Uterus (tissue), 2 donors: ENCODE measurements around the gene GTF2A1.

Source experiments
- POLR2A ChIP-seq, 2 donors: fragments of 450-650 bp; IDR thresholded peaks; one replicate each; pipeline ENCODE4 v1.6.1; 2016; ENCODE audit warnings: antibody characterized with exemption in 2 of 2, mild to moderate bottlenecking in 1 of 2, moderate library complexity in 1 of 2
- TF ChIP-seq, protein P1 (sequence below), 4 experiments: fragments of 200-600 bp in 2 of 4; fragments of 450-650 bp in 2 of 4; sonication (generic) in 2 of 4; IDR thresholded peaks; one replicate each; pipeline ENCODE4 v1.5.1; 2016 to 2019; ENCODE audit warnings: antibody characterized with exemption in 4 of 4, mild to moderate bottlenecking in 2 of 4, moderate library complexity in 1 of 4

DNA sequence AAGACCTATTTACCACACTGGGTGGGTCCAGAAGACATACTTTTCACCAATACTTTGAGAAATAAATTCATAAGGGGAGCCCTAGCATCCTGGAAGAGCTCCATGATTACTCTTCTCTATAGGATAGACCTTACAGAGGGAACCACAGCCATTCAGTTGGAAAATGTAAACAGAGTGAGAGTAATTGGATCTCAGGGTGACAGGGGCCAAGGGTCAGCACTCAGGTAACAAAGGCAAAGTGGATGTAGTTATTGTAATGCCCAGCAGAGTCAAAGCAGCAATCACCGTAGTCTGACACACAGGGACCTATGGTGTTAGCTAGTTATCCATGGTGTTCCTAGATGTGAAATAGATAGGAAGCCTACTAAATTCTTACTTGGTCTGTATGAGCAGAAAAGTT is 10.8 kb upstream of the GTF2A1 start:
- TF ChIP-seq, protein P1, sequence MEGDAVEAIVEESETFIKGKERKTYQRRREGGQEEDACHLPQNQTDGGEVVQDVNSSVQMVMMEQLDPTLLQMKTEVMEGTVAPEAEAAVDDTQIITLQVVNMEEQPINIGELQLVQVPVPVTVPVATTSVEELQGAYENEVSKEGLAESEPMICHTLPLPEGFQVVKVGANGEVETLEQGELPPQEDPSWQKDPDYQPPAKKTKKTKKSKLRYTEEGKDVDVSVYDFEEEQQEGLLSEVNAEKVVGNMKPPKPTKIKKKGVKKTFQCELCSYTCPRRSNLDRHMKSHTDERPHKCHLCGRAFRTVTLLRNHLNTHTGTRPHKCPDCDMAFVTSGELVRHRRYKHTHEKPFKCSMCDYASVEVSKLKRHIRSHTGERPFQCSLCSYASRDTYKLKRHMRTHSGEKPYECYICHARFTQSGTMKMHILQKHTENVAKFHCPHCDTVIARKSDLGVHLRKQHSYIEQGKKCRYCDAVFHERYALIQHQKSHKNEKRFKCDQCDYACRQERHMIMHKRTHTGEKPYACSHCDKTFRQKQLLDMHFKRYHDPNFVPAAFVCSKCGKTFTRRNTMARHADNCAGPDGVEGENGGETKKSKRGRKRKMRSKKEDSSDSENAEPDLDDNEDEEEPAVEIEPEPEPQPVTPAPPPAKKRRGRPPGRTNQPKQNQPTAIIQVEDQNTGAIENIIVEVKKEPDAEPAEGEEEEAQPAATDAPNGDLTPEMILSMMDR (IDR thresholded peaks at IDR 0.05): no peak
- TF ChIP-seq POLR2A (IDR thresholded peaks at IDR 0.05): no peak
